SK-N-SH treated with all-trans-retinoic acid at 6 μM for 48 hours (cell line): ENCODE data around the gene HS3ST4.

Experiments
- ZNF565 ChIP-seq: fragments of 450-650 bp; formaldehyde crosslinking; conservative IDR thresholded peaks from 2 replicates; pipeline ENCODE4 v1.5.0; 2020; ENCODE audit warnings: low read depth, mild to moderate bottlenecking, moderate library complexity
- ZNF70 ChIP-seq: fragments of 450-650 bp; formaldehyde crosslinking; IDR thresholded peaks from 2 replicates; pipeline ENCODE4 v1.5.0; 2020; ENCODE audit warnings: mild to moderate bottlenecking, moderate library complexity
- TF ChIP-seq, protein P1 (sequence below): fragments of 250-450 bp; sonication (Bioruptor Pico); IDR thresholded peaks from 2 replicates; pipeline ENCODE4 v1.8.0; 2020; ENCODE audit warnings: mild to moderate bottlenecking, moderate library complexity, borderline replicate concordance
- TF ChIP-seq, protein P2 (sequence below): fragments of 250-450 bp; sonication (Bioruptor Pico); IDR thresholded peaks from 2 replicates; pipeline ENCODE4 v1.5.0; 2020; ENCODE audit warnings: mild to moderate bottlenecking, moderate library complexity

DNA sequence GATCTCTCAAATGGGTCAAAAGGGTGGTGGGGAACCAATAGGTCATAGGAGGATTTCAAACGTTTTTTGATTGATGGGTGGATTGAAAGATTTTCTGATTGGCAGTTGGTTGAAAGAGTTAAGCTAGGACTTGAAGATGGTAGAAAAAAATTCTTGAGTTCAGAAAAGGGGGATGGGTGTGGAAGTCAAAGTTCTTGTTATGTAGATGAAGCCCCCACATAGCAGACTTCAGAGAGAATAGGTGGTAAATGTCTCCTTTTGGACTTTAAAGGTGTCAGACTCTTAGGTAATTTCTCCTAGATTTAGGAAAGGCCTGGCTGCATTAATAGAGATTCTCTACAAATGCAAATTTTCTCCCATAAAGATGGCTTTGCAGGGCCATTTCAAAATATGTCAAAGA is 163.3 kb downstream of the HS3ST4 start:
- TF ChIP-seq, protein P1, sequence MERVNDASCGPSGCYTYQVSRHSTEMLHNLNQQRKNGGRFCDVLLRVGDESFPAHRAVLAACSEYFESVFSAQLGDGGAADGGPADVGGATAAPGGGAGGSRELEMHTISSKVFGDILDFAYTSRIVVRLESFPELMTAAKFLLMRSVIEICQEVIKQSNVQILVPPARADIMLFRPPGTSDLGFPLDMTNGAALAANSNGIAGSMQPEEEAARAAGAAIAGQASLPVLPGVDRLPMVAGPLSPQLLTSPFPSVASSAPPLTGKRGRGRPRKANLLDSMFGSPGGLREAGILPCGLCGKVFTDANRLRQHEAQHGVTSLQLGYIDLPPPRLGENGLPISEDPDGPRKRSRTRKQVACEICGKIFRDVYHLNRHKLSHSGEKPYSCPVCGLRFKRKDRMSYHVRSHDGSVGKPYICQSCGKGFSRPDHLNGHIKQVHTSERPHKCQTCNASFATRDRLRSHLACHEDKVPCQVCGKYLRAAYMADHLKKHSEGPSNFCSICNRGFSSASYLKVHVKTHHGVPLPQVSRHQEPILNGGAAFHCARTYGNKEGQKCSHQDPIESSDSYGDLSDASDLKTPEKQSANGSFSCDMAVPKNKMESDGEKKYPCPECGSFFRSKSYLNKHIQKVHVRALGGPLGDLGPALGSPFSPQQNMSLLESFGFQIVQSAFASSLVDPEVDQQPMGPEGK (CRISPR knock-in tag): no peak
- TF ChIP-seq ZNF70 (CRISPR knock-in tag): no peak
- TF ChIP-seq ZNF565 (CRISPR knock-in tag): no peak
- TF ChIP-seq, protein P2, sequence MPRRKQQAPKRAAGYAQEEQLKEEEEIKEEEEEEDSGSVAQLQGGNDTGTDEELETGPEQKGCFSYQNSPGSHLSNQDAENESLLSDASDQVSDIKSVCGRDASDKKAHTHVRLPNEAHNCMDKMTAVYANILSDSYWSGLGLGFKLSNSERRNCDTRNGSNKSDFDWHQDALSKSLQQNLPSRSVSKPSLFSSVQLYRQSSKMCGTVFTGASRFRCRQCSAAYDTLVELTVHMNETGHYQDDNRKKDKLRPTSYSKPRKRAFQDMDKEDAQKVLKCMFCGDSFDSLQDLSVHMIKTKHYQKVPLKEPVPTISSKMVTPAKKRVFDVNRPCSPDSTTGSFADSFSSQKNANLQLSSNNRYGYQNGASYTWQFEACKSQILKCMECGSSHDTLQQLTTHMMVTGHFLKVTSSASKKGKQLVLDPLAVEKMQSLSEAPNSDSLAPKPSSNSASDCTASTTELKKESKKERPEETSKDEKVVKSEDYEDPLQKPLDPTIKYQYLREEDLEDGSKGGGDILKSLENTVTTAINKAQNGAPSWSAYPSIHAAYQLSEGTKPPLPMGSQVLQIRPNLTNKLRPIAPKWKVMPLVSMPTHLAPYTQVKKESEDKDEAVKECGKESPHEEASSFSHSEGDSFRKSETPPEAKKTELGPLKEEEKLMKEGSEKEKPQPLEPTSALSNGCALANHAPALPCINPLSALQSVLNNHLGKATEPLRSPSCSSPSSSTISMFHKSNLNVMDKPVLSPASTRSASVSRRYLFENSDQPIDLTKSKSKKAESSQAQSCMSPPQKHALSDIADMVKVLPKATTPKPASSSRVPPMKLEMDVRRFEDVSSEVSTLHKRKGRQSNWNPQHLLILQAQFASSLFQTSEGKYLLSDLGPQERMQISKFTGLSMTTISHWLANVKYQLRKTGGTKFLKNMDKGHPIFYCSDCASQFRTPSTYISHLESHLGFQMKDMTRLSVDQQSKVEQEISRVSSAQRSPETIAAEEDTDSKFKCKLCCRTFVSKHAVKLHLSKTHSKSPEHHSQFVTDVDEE (CRISPR knock-in tag): no peak
